ENCODE results near the gene SH3TC1.
A peak's percentile ranks its signal among the peaks of the same experiment; 100 is the strongest.

Gene SH3TC1

GRCh38 chr4:8233672-8234484, 34.8 kb downstream of the SH3TC1 start:
- DNase-seq: no peak

GRCh38 chr4:8234715-8235114, 35.6 kb downstream of the SH3TC1 start:
- DNase-seq: no peak

GRCh38 chr4:8235224-8235623, 36.1 kb downstream of the SH3TC1 start:
- no peak for DNase-seq

GRCh38 chr4:8235686-8236085, 36.6 kb downstream of the SH3TC1 start:
- DNase-seq: no peak

- no peak for DNase-seq
Observed at GRCh38 chr4:8236106-8236919, 37.2 kb downstream of the SH3TC1 start.

GRCh38 chr4:8236920-8237195, 37.8 kb downstream of the SH3TC1 start:
- no peak for DNase-seq

- DNase-seq: no peak
Observed at GRCh38 chr4:8237256-8237989, 38.3 kb downstream of the SH3TC1 start.

GRCh38 chr4:8238036-8238511, 39.0 kb downstream of the SH3TC1 start:
- no peak for DNase-seq

GRCh38 chr4:8238515-8239053, 39.5 kb downstream of the SH3TC1 start:
- no peak for DNase-seq

GRCh38 chr4:8239226-8239625, 40.1 kb downstream of the SH3TC1 start:
- DNase-seq: no peak

- DNase-seq: no peak
Observed at GRCh38 chr4:8239661-8240060, 40.6 kb downstream of the SH3TC1 start.

- DNase-seq: no peak
Observed at GRCh38 chr4:8240211-8241041, 41.3 kb downstream of the SH3TC1 start.

GRCh38 chr4:8241211-8241779, 42.2 kb downstream of the SH3TC1 start:
- DNase-seq: no peak

- peak; percentile 25 for DNase-seq
Observed at GRCh38 chr4:8241895-8242696, 43.0 kb downstream of the SH3TC1 start.

GRCh38 chr4:8242782-8243560, 43.9 kb downstream of the SH3TC1 start:
- no peak for DNase-seq

- no peak for DNase-seq
Observed at GRCh38 chr4:8244001-8244757, 45.1 kb downstream of the SH3TC1 start.

GRCh38 chr4:8244931-8245460, 45.9 kb downstream of the SH3TC1 start:
- DNase-seq: no peak

GRCh38 chr4:8245884-8246833, 47.1 kb downstream of the SH3TC1 start:
- no peak for DNase-seq
